ENCODE measurements around the gene ALKBH5.

The ALKBH5 gene

GRCh38 chr17:18257268-18257981 is 73.8 kb downstream of the ALKBH5 start:
- in situ Hi-C loops (cut with HindIII; ENCODE audit: low pct_unique_long_range_greater_than_20kb, low sequenced_read_pairs) = no loop called here
- peak; percentile 87 to 96 for DNase-seq (ENCODE audit: low read depth in 1 of 2, low spot score in 1 of 2)
- no peak for TF ChIP-seq JUND (IDR thresholded peaks at IDR 0.05; ENCODE audit: low read depth)

- no peak for TF ChIP-seq JUND (IDR thresholded peaks at IDR 0.05; ENCODE audit: low read depth)
- in situ Hi-C loops (cut with HindIII; ENCODE audit: low pct_unique_long_range_greater_than_20kb, low sequenced_read_pairs) = no loop called here
- peak; percentile 73 to 81 for DNase-seq (ENCODE audit: low read depth in 1 of 2, low spot score in 1 of 2)
Measured at GRCh38 chr17:18257982-18258355, 74.3 kb downstream of the ALKBH5 start.

- DNase-seq (ENCODE audit: low read depth in 1 of 2, low spot score in 1 of 2) = peak; percentile 69 to 73
- no peak for TF ChIP-seq JUND (IDR thresholded peaks at IDR 0.05; ENCODE audit: low read depth)
- in situ Hi-C loops (cut with HindIII; ENCODE audit: low pct_unique_long_range_greater_than_20kb, low sequenced_read_pairs) = no loop called here
Measured at GRCh38 chr17:18258356-18259038, 74.9 kb downstream of the ALKBH5 start, which contains the start of gene FLII. TSS of gene FLII (minus strand) at chr17:18258738. CDS start at chr17:18258690, 48 bp downstream.

Measured in T47D (cell line).